ENCODE data around the gene CACUL1.
"Not testable (repeated sequence)": the region's sequence is repeated elsewhere in the genome, so short reads cannot be mapped to it uniquely, and the experiment has no call there.

GRCh38 chr10:118794971-118795370 lies 40.2 kb upstream of the CACUL1 start:
- not testable (repeated sequence) for TF ChIP-seq EZH2phosphoT487 (IDR thresholded peaks at IDR 0.05; ENCODE audit: borderline replicate concordance, low read length); CTCF (IDR thresholded peaks at IDR 0.05; ENCODE audit: low read depth, low read length, poor library complexity, severe bottlenecking)
